Measurements from ENCODE around the gene NCLN. TPM values are rescaled to one million over a fixed set of nuclear protein-coding genes. Genes with fewer than 3 reads are reported as not detected.

The NCLN gene
- polyA plus RNA-seq, 3 donors = 28.6 to 60.9 (median 34.5) TPM

DNA sequence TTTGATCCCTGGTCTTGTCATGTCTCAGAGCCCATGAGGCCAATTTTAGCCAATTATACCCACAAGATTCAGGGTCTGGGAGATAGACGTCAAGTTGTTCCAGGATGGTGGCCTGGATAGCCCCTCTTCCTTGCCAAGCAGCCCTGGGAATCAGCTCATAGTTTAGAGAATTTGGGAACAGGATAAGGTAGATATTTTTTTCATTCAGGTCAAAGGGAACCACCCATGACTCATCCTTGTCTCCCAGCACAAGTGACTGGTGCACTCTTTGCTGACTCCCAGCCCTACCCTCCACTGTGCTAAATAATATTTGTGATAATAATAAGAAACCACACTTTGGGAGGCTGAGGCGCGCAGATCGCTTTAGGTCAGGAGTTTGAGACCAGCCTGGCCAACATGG lies 24.3 kb upstream of the NCLN start:
- H3K4me1 Mint-ChIP-seq = peaks cover 37% of the 10 kb centered on the region
- no peak overlapping the region for H2AFZ ChIP-seq (ENCODE audit: insufficient read depth, low read depth, low read length, poor library complexity, severe bottlenecking)

DNA sequence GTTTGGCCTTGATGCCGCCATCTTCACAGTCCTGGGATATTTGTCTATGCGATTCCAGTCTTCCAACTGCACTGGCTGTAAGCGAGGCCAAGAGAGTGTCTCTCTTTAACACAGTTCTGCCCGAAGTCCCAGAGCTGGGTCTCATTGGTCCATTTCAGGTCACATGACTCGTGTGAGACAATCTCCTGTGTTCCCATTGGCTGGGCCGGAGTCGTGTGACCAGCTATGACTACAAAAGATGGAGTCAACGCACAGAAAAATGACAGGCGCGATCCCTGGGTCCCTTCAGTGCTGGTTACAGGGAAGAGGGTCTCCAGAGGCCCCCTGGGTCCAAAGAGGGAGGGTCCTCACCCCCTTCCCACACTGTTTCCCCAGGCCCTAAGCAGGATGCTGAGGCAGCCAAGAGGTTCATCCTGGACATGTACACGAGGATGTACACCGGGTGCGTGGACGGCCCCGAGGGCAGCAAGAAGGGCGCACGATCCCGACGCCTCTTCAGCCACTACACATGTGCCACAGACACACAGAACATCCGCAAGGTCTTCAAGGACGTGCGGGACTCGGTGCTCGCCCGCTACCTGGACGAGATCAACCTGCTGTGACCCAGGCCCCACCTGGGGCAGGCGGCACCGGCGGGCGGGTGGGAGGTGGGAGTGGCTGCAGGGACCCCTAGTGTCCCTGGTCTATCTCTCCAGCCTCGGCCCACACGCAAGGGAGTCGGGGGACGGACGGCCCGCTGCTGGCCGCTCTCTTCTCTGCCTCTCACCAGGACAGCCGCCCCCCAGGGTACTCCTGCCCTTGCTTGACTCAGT lies 23.1 kb upstream of the NCLN start:
- TF ChIP-seq, protein P1, sequence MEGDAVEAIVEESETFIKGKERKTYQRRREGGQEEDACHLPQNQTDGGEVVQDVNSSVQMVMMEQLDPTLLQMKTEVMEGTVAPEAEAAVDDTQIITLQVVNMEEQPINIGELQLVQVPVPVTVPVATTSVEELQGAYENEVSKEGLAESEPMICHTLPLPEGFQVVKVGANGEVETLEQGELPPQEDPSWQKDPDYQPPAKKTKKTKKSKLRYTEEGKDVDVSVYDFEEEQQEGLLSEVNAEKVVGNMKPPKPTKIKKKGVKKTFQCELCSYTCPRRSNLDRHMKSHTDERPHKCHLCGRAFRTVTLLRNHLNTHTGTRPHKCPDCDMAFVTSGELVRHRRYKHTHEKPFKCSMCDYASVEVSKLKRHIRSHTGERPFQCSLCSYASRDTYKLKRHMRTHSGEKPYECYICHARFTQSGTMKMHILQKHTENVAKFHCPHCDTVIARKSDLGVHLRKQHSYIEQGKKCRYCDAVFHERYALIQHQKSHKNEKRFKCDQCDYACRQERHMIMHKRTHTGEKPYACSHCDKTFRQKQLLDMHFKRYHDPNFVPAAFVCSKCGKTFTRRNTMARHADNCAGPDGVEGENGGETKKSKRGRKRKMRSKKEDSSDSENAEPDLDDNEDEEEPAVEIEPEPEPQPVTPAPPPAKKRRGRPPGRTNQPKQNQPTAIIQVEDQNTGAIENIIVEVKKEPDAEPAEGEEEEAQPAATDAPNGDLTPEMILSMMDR (IDR thresholded peaks at IDR 0.05) = no peak
- H3K27me3 Mint-ChIP-seq (ENCODE audit: low read depth in 3 of 3) = peaks cover 0 to 2% (median 2%) of the 10 kb centered on the region in 3 donors
- no peaks in the 10 kb centered on the region for H4K20me1 ChIP-seq (ENCODE audit: insufficient read depth, low read length)
- H3K9me3 ChIP-seq (replicated peaks in 1 of 2; ENCODE audit: control insufficient read depth in 1 of 2, insufficient read depth in 1 of 2, low read length in 2 of 2) = peaks cover 10 to 12% of the 10 kb centered on the region in 2 donors
- H3K4me3 ChIP-seq (replicated peaks in 1 of 3; ENCODE audit: low read depth in 2 of 3, low read length in 3 of 3) = no peak overlapping the region
- 89% methylated on average over 34 of the region's 38 CpGs for WGBS (ENCODE audit: insufficient coverage)
- peaks cover 52 to 62% of the 10 kb centered on the region in 2 donors for H3K36me3 ChIP-seq (replicated peaks in 1 of 2; ENCODE audit: control insufficient read depth in 1 of 2, insufficient read depth in 2 of 2, low read length in 2 of 2)
- peaks cover 45% of the 10 kb centered on the region for H3K4me1 Mint-ChIP-seq
- no peak overlapping the region for H3K4me3 Mint-ChIP-seq
- H3K9me3 Mint-ChIP-seq = peaks cover 7 to 13% (median 10%) of the 10 kb centered on the region in 7 donors
- peaks cover 17% of the 10 kb centered on the region for H3K79me2 ChIP-seq (ENCODE audit: insufficient read depth, low read length)
- peaks cover 26 to 59% of the 10 kb centered on the region in 2 donors for H3K36me3 Mint-ChIP-seq
- H3K4me2 ChIP-seq (replicated peaks; ENCODE audit: extremely low read depth, low read length, poor library complexity, severe bottlenecking) = no peak overlapping the region
- intact Hi-C loops (cut with micrococcal nuclease) = loop anchor here (2.0 to 5.0 kb wide), 2 partner anchors 16 to 35 kb away; no protein-coding TSS in a partner anchor
- peak in 1 of 3 donors; percentile 47 for DNase-seq
- H2AFZ ChIP-seq (ENCODE audit: insufficient read depth, low read depth, low read length, poor library complexity, severe bottlenecking) = no peak overlapping the region
- H3K27me3 ChIP-seq (ENCODE audit: control insufficient read depth in 2 of 2, insufficient read depth in 2 of 2, low read length in 2 of 2) = no peaks in the 10 kb centered on the region
- H3K27ac ChIP-seq (ENCODE audit: low read depth in 1 of 2, low read length in 2 of 2) = no peak overlapping the region
- peaks cover 35 to 41% of the 10 kb centered on the region in 2 donors for H3K4me1 ChIP-seq (ENCODE audit: control insufficient read depth in 1 of 2, insufficient read depth in 2 of 2, low read length in 2 of 2)
- H3K9ac ChIP-seq (ENCODE audit: insufficient read depth, low read length, poor library complexity, severe bottlenecking) = no peak overlapping the region
- peak overlapping the region in 5 of 7 donors; percentile 37 to 99 (median 66) for H3K27ac Mint-ChIP-seq

More for the DNA sequence above, 24.3 kb upstream of the NCLN start:
- H3K4me2 ChIP-seq (replicated peaks; ENCODE audit: extremely low read depth, low read length, poor library complexity, severe bottlenecking) = no peak overlapping the region
- no peak overlapping the region for H3K4me3 Mint-ChIP-seq
- peaks cover 26 to 67% of the 10 kb centered on the region in 2 donors for H3K36me3 Mint-ChIP-seq
- peak in 1 of 3 donors; percentile 65 for DNase-seq
- no peak overlapping the region for H3K9ac ChIP-seq (ENCODE audit: insufficient read depth, low read length, poor library complexity, severe bottlenecking)
- H4K20me1 ChIP-seq (ENCODE audit: insufficient read depth, low read length) = no peaks in the 10 kb centered on the region
- intact Hi-C loops (cut with micrococcal nuclease) = loop anchor here (5.0 kb wide), 1 partner anchor 34 kb away; no protein-coding TSS in a partner anchor
- no peak overlapping the region for H3K4me3 ChIP-seq (replicated peaks in 1 of 3; ENCODE audit: low read depth in 2 of 3, low read length in 3 of 3)
- H3K79me2 ChIP-seq (ENCODE audit: insufficient read depth, low read length) = peaks cover 17% of the 10 kb centered on the region
- no peaks in the 10 kb centered on the region for H3K27me3 ChIP-seq (ENCODE audit: control insufficient read depth in 2 of 2, insufficient read depth in 2 of 2, low read length in 2 of 2)
- peak overlapping the region; percentile 46 to 87 (median 77) for H3K27ac Mint-ChIP-seq
- no CpG with 5 or more reads among the region's 4 CpGs for WGBS (ENCODE audit: insufficient coverage)
- H3K4me1 ChIP-seq (ENCODE audit: control insufficient read depth in 1 of 2, insufficient read depth in 2 of 2, low read length in 2 of 2) = peaks cover 32 to 34% of the 10 kb centered on the region in 2 donors
- H3K27ac ChIP-seq (ENCODE audit: low read depth in 1 of 2, low read length in 2 of 2) = peak overlapping the region in 1 of 2 donors; percentile 55
- H3K27me3 Mint-ChIP-seq (ENCODE audit: low read depth in 3 of 3) = peaks cover 0 to 2% (median 2%) of the 10 kb centered on the region in 3 donors
- peaks cover 60 to 74% of the 10 kb centered on the region in 2 donors for H3K36me3 ChIP-seq (replicated peaks in 1 of 2; ENCODE audit: control insufficient read depth in 1 of 2, insufficient read depth in 2 of 2, low read length in 2 of 2)
- TF ChIP-seq, protein P1 (IDR thresholded peaks at IDR 0.05) = no peak
- peaks cover 7 to 13% (median 10%) of the 10 kb centered on the region in 7 donors for H3K9me3 Mint-ChIP-seq
- H3K9me3 ChIP-seq (replicated peaks in 1 of 2; ENCODE audit: control insufficient read depth in 1 of 2, insufficient read depth in 1 of 2, low read length in 2 of 2) = peaks cover 10 to 12% of the 10 kb centered on the region in 2 donors

Measured in CD14-positive monocyte (primary cell).